Esophagus squamous epithelium (tissue), 4 donors: ENCODE results near the gene RIMBP2.

Source experiments
- POLR2A ChIP-seq, 4 donors: fragments of 450-650 bp; IDR thresholded peaks; one replicate each; pipeline ENCODE4 v1.6.1; 2017; ENCODE audit warnings: antibody characterized with exemption in 4 of 4, mild to moderate bottlenecking in 4 of 4, moderate library complexity in 3 of 4
- TF ChIP-seq, protein P1 (sequence below), 6 experiments: fragments of 450-650 bp in 4 of 6; fragments of 200-600 bp in 2 of 6; sonication (generic) in 2 of 6; IDR thresholded peaks; one replicate each; pipeline ENCODE4 v1.5.1; 2016 to 2019; ENCODE audit warnings: antibody characterized with exemption in 6 of 6, mild to moderate bottlenecking in 4 of 6, moderate library complexity in 4 of 6

DNA sequence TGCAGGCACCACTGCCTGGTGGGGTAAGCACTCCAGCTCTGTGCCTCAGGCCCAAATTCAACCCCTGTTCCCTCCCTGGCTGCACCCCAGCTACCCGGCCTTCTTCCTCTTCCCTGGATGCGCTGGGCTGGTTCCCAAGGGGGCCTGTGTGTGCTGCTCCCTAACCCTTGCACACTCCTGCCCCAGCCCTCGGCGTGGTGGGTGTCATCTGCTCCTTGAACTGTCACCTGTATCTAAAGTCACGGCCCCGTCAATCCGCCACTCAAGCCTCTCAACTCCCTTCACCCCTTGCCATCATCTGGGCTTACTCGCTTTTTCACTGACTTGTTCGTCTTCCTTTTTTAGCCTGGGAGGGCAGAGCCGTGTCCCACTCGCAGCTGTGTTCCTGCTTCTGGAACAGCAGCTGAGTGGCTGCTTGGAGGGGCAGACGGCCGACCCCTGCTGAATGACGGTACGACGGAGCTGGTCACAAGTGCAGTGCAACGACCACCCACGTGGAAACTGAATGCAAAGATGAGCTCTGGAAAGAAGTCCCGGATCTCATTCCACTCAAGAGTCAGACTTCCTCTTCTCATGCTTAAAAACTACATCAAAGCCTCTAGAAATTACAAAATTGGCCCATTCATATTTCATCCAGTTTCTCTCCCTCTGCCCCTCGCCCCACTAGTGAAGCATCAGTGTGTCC, 239.5 kb downstream of the RIMBP2 start:
- TF ChIP-seq, protein P1, sequence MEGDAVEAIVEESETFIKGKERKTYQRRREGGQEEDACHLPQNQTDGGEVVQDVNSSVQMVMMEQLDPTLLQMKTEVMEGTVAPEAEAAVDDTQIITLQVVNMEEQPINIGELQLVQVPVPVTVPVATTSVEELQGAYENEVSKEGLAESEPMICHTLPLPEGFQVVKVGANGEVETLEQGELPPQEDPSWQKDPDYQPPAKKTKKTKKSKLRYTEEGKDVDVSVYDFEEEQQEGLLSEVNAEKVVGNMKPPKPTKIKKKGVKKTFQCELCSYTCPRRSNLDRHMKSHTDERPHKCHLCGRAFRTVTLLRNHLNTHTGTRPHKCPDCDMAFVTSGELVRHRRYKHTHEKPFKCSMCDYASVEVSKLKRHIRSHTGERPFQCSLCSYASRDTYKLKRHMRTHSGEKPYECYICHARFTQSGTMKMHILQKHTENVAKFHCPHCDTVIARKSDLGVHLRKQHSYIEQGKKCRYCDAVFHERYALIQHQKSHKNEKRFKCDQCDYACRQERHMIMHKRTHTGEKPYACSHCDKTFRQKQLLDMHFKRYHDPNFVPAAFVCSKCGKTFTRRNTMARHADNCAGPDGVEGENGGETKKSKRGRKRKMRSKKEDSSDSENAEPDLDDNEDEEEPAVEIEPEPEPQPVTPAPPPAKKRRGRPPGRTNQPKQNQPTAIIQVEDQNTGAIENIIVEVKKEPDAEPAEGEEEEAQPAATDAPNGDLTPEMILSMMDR (IDR thresholded peaks at IDR 0.05): no peak
- no peak for TF ChIP-seq POLR2A (IDR thresholded peaks at IDR 0.05)
